GM21786 (cell line): ENCODE measurements around the gene DNM3.

Source experiments
- ATAC-seq: cut with Tn5 transposase; IDR thresholded peaks from one replicate; pipeline ENCODE4 v1.9.1; 2021; ENCODE audit not compliant: unreplicated experiment

DNM3 gene

GRCh38 chr1:171916315-171916771, 75.0 kb downstream of the DNM3 start:
- ATAC-seq, result no peak

- no peak for ATAC-seq
Observed at GRCh38 chr1:171917331-171917730, 76.0 kb downstream of the DNM3 start.

- no peak for ATAC-seq
Observed at GRCh38 chr1:171919891-171920887, 78.9 kb downstream of the DNM3 start.

GRCh38 chr1:171922999-171923398, 81.7 kb downstream of the DNM3 start:
- no peak for ATAC-seq

- no peak for ATAC-seq
Observed at GRCh38 chr1:171929121-171929520, 87.8 kb downstream of the DNM3 start.

GRCh38 chr1:171931752-171932151, 90.5 kb downstream of the DNM3 start:
- no peak for ATAC-seq

- ATAC-seq, result no peak
Observed at GRCh38 chr1:171934664-171935063, 93.4 kb downstream of the DNM3 start.

- ATAC-seq, result no peak
Observed at GRCh38 chr1:171935086-171935485, 93.8 kb downstream of the DNM3 start.

- no peak for ATAC-seq
Observed at GRCh38 chr1:171935664-171936063, 94.4 kb downstream of the DNM3 start.

GRCh38 chr1:171937938-171938337, 96.6 kb downstream of the DNM3 start:
- no peak for ATAC-seq

GRCh38 chr1:171939740-171940139, 98.4 kb downstream of the DNM3 start:
- ATAC-seq, result no peak

GRCh38 chr1:171940368-171940767, 99.1 kb downstream of the DNM3 start:
- ATAC-seq, result no peak

- no peak for ATAC-seq
Observed at GRCh38 chr1:171941920-171942319, 100.6 kb downstream of the DNM3 start.

GRCh38 chr1:171943973-171944561, 102.8 kb downstream of the DNM3 start:
- ATAC-seq, result no peak

GRCh38 chr1:171948511-171948910, 107.2 kb downstream of the DNM3 start:
- no peak for ATAC-seq

- no peak for ATAC-seq
Observed at GRCh38 chr1:171949316-171949715, 108.0 kb downstream of the DNM3 start.

- no peak for ATAC-seq
Observed at GRCh38 chr1:171953835-171954234, 112.5 kb downstream of the DNM3 start.

GRCh38 chr1:171954361-171954760, 113.1 kb downstream of the DNM3 start:
- ATAC-seq, result no peak

- ATAC-seq, result peak; percentile 80
Observed at GRCh38 chr1:171961861-171962260, 120.6 kb downstream of the DNM3 start.

GRCh38 chr1:171963762-171964161, 122.5 kb downstream of the DNM3 start:
- ATAC-seq, result no peak

GRCh38 chr1:171965777-171966176, 124.5 kb downstream of the DNM3 start:
- ATAC-seq, result no peak
